Ascending aorta (tissue), 2 donors: ENCODE data around the gene WDR73. TPM values are rescaled to one million over a fixed set of nuclear protein-coding genes. Genes with fewer than 3 reads are reported as not detected.

Source experiments
- DNase-seq, 2 donors: peaks; one replicate each; pipeline ENCODE4 v3.0.0-alpha.2; 2019; ENCODE audit warnings: low spot score in 2 of 2
- H3K27ac ChIP-seq, 2 donors: fragments of 200-600 bp; sonication (generic); one replicate each; pipeline ENCODE4 v1.5.1; 2016 to 2017; ENCODE audit warnings: mild to moderate bottlenecking in 1 of 2
- H3K27me3 ChIP-seq: fragments of 200-600 bp; sonication (generic); one replicate; pipeline ENCODE4 v1.5.1; 2017
- H3K36me3 ChIP-seq, 2 donors: fragments of 200-600 bp; sonication (generic); one replicate each; pipeline ENCODE4 v1.5.1; 2016
- H3K4me1 ChIP-seq, 2 donors: fragments of 200-600 bp; sonication (generic); one replicate each; pipeline ENCODE4 v1.5.1; 2016 to 2017; ENCODE audit warnings: mild to moderate bottlenecking in 1 of 2
- H3K4me3 ChIP-seq, 2 donors: fragments of 200-600 bp; sonication (generic); one replicate each; pipeline ENCODE4 v1.5.1; 2016 to 2017; ENCODE audit warnings: mild to moderate bottlenecking in 1 of 2
- H3K9me3 ChIP-seq, 2 donors: fragments of 200-600 bp; sonication (generic); one replicate each; pipeline ENCODE4 v1.5.1; 2016
- intact Hi-C: fragments of 100-400 bp; cut with DNase I; formaldehyde crosslinking; loops from one replicate; pipeline ENCODE4 v1.15.1; 2023
- total RNA-seq: library from RNA; depleted of rRNA; stranded (reverse); fragments of >200 nt; gene quantifications from one replicate; pipeline ENCODE4 v1.1.0, GENCODE V29; 2016
- TF ChIP-seq, protein P1 (sequence below), 3 experiments: fragments of 200-600 bp in 2 of 3; fragments of 450-650 bp in 1 of 3; sonication (generic) in 2 of 3; IDR thresholded peaks; one replicate each; pipeline ENCODE4 v1.5.1; 2016 to 2019; ENCODE audit warnings: antibody characterized with exemption in 3 of 3, mild to moderate bottlenecking in 1 of 3, moderate library complexity in 1 of 3

Gene WDR73
- total RNA-seq, 1 donor from 2014 or later: 29.5 TPM

DNA sequence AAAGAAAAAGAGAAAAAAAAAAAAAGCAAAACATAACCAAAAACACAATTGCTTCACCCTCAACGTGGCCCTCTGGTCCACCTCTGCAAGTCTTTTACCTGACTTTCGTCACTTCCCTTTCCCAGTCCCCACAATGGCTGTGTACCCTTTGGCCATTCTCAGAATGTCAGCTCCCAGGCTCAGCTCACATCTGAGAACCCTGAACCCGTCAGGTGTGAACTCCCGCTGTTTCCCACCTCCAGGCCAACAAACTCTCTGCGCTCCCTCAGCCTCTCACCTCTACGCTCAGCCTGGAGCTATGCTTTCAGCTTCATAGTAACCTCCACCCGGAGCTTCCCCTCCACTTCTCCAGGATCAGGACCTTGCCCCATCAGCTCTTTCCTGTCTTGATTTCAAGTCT lies 29.7 kb downstream of the WDR73 start:
- TF ChIP-seq, protein P1, sequence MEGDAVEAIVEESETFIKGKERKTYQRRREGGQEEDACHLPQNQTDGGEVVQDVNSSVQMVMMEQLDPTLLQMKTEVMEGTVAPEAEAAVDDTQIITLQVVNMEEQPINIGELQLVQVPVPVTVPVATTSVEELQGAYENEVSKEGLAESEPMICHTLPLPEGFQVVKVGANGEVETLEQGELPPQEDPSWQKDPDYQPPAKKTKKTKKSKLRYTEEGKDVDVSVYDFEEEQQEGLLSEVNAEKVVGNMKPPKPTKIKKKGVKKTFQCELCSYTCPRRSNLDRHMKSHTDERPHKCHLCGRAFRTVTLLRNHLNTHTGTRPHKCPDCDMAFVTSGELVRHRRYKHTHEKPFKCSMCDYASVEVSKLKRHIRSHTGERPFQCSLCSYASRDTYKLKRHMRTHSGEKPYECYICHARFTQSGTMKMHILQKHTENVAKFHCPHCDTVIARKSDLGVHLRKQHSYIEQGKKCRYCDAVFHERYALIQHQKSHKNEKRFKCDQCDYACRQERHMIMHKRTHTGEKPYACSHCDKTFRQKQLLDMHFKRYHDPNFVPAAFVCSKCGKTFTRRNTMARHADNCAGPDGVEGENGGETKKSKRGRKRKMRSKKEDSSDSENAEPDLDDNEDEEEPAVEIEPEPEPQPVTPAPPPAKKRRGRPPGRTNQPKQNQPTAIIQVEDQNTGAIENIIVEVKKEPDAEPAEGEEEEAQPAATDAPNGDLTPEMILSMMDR (IDR thresholded peaks at IDR 0.05): no peak
- H3K4me3 ChIP-seq: no peak overlapping the region
- H3K27me3 ChIP-seq: no peaks in the 10 kb centered on the region
- H3K27ac ChIP-seq: no peak overlapping the region
- intact Hi-C loops: no loop called here
- no peaks in the 10 kb centered on the region for H3K4me1 ChIP-seq
- DNase-seq: no peak
- peaks cover 20 to 40% of the 10 kb centered on the region in 2 donors for H3K36me3 ChIP-seq
- peaks cover 14 to 20% of the 10 kb centered on the region in 2 donors for H3K9me3 ChIP-seq

DNA sequence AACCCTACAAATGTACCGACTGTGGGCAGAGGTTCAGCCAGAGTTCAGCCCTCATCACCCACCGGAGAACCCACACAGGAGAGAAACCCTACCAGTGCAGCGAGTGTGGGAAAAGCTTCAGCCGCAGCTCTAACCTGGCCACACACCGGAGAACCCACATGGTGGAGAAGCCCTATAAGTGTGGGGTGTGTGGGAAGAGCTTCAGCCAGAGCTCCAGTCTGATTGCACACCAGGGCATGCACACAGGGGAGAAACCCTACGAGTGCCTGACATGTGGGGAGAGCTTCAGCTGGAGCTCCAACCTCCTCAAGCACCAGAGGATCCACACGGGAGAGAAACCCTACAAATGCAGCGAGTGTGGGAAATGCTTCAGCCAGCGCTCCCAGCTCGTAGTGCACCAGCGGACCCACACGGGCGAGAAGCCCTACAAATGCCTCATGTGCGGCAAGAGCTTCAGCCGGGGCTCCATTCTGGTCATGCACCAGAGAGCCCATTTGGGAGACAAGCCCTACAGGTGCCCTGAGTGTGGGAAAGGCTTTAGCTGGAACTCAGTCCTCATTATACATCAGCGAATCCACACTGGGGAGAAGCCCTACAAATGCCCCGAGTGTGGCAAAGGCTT lies 32.6 kb downstream of the WDR73 start:
- Histone ChIP-seq H3K4me1 (no peaks in the 10 kb centered on the region), H3K27me3 (no peaks in the 10 kb centered on the region), H3K9me3 (peaks cover 14 to 20% of the 10 kb centered on the region in 2 donors), H3K27ac (no peak overlapping the region), H3K36me3 (peaks cover 20 to 32% of the 10 kb centered on the region in 2 donors), H3K4me3 (no peak overlapping the region)
- DNase-seq: no peak
- intact Hi-C loops: no loop called here
- TF ChIP-seq, protein P1 (IDR thresholded peaks at IDR 0.05): no peak

DNA sequence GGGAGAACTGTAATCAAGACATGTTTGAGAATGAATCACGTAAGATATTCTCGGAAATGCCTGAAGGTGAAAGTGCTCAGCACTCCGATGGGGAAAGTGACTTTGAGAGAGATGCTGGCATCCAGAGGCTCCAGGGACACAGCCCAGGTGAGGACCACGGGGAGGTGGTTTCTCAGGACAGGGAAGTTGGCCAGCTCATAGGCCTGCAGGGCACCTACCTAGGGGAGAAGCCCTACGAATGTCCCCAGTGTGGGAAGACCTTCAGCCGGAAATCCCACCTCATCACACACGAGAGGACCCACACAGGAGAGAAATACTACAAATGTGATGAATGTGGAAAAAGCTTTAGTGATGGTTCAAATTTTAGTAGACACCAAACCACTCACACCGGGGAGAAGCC lies 33.5 kb downstream of the WDR73 start:
- H3K27me3 ChIP-seq: no peaks in the 10 kb centered on the region
- no peak overlapping the region for H3K27ac ChIP-seq
- peaks cover 20 to 32% of the 10 kb centered on the region in 2 donors for H3K36me3 ChIP-seq
- no peaks in the 10 kb centered on the region for H3K4me1 ChIP-seq
- TF ChIP-seq, protein P1 (IDR thresholded peaks at IDR 0.05): no peak
- no peak overlapping the region for H3K4me3 ChIP-seq
- DNase-seq: no peak
- intact Hi-C loops: no loop called here
- peaks cover 14 to 20% of the 10 kb centered on the region in 2 donors for H3K9me3 ChIP-seq

DNA sequence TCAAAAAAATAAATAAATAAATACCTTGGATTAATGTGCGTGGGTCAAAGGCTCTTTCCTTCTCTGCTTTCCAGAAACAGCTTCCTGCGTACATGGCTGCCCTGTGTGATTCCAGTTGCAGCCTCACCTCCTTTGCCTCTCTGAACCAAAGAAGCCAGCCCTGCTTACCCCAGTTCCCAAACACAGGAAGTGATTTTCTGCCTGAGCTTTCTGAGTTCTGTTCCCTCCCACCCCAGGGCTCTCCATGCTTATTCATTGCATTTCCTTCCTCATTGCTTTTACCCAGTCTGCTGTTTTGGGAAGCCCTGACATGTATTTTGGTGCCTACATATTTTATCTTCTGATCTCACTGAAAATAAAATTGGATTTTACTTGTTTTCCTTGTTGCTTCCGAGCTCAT lies 37.8 kb downstream of the WDR73 start:
- Histone ChIP-seq H3K4me3 (no peak overlapping the region), H3K36me3 (peaks cover 5 to 8% of the 10 kb centered on the region in 2 donors), H3K27ac (no peak overlapping the region), H3K9me3 (peaks cover 9% of the 10 kb centered on the region in 2 donors), H3K4me1 (no peaks in the 10 kb centered on the region), H3K27me3 (no peaks in the 10 kb centered on the region)
- TF ChIP-seq, protein P1 (IDR thresholded peaks at IDR 0.05): no peak
- intact Hi-C loops: no loop called here
- no peak for DNase-seq

DNA sequence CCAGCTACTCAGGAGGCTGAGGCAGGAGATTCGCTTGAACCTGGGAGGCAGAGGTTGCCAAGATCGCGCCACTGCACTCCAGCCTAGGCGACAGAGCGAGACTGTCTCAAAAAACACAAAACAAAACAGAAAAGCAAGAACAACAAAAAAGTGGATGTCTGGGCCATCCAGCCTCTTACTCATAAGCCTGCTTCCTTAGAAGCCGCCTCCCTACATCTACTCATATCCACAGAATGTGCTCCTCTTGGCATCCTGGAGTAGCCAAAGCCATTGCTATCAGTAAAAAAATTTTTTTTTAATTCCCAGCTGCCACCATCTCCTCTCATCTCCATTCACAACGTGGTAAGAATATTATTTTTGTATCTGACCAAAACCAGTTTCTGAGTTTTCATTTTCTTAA lies 42.5 kb downstream of the WDR73 start:
- H3K36me3 ChIP-seq: no peaks in the 10 kb centered on the region
- H3K27ac ChIP-seq: no peak overlapping the region
- no peak overlapping the region for H3K4me3 ChIP-seq
- no peaks in the 10 kb centered on the region for H3K4me1 ChIP-seq
- intact Hi-C loops: no loop called here
- TF ChIP-seq, protein P1 (IDR thresholded peaks at IDR 0.05): no peak
- no peaks in the 10 kb centered on the region for H3K27me3 ChIP-seq
- DNase-seq: no peak
- no peaks in the 10 kb centered on the region for H3K9me3 ChIP-seq
